NB4 (cell line): ENCODE data around the gene GNS.
"Not testable (repeated sequence)": the region's sequence is repeated elsewhere in the genome, so short reads cannot be mapped to it uniquely, and the experiment has no call there.

Experiments
- DNase-seq: peaks from one replicate; pipeline ENCODE4 v3.0.0; 2010; ENCODE audit warnings: low read depth
- H3K4me3 ChIP-seq: one replicate; pipeline ENCODE4 v1.5.1; 2011; ENCODE audit warnings: mild to moderate bottlenecking, low read depth, low read length, moderate library complexity
- CTCF ChIP-seq: IDR thresholded peaks from one replicate; pipeline ENCODE4 v1.5.1; 2012; ENCODE audit warnings: low read depth, low read length
- MAX ChIP-seq: IDR thresholded peaks from 2 replicates; pipeline ENCODE4 v1.6.1; 2011; ENCODE audit warnings: low read depth, low read length
- MYC ChIP-seq: IDR thresholded peaks from 2 replicates; pipeline ENCODE4 v1.6.1; 2011; ENCODE audit warnings: low read depth, low read length
- POLR2A ChIP-seq: IDR thresholded peaks from 2 replicates; pipeline ENCODE4 v1.6.1; 2011; ENCODE audit warnings: mild to moderate bottlenecking; ENCODE audit not compliant: insufficient read length; ENCODE audit errors: extremely low read depth

The GNS gene

GRCh38 chr12:64691227-64691794 is 67.9 kb downstream of the GNS start:
- no peak for DNase-seq
- H3K4me3 ChIP-seq: no peak overlapping the region
- TF ChIP-seq POLR2A (no peak), MAX (no peak), CTCF (no peak), MYC (no peak)

GRCh38 chr12:64690236-64690635 is 69.0 kb downstream of the GNS start:
- H3K4me3 ChIP-seq, DNase-seq: not testable (repeated sequence)

- TF ChIP-seq POLR2A (no peak), CTCF (no peak), MAX (no peak), MYC (no peak)
- H3K4me3 ChIP-seq: no peak overlapping the region
Measured at GRCh38 chr12:64688715-64689114, 70.5 kb downstream of the GNS start.

GRCh38 chr12:64688219-64688618 is 71.0 kb downstream of the GNS start:
- H3K4me3 ChIP-seq: no peak overlapping the region
- no peak for TF ChIP-seq MYC
- no peak for TF ChIP-seq POLR2A
- no peak for TF ChIP-seq CTCF
- TF ChIP-seq MAX: no peak
- DNase-seq: no peak

More at GRCh38 chr12:64688715-64689114, 70.5 kb downstream of the GNS start:
- DNase-seq: no peak

- TF ChIP-seq MYC (no peak), MAX (no peak), POLR2A (no peak)
- no peak overlapping the region for H3K4me3 ChIP-seq
- DNase-seq: peak; percentile 75
Measured at GRCh38 chr12:64687816-64688215, 71.4 kb downstream of the GNS start.

- no peak for DNase-seq
- TF ChIP-seq MYC (no peak), CTCF (no peak), MAX (no peak), POLR2A (no peak)
- H3K4me3 ChIP-seq: no peak overlapping the region
Measured at GRCh38 chr12:64685605-64686004, 73.6 kb downstream of the GNS start.

- no peak for DNase-seq
- TF ChIP-seq POLR2A (no peak), MAX (no peak), CTCF (no peak), MYC (no peak)
Measured at GRCh38 chr12:64685050-64685449, 74.2 kb downstream of the GNS start.

More at GRCh38 chr12:64685050-64685449, 74.2 kb downstream of the GNS start:
- H3K4me3 ChIP-seq: no peak overlapping the region
